HG03060 (cell line): ENCODE results near the gene DONSON.
"Not testable (repeated sequence)": the region's sequence is repeated elsewhere in the genome, so short reads cannot be mapped to it uniquely, and the experiment has no call there.

Source experiments
- ATAC-seq: cut with Tn5 transposase; IDR thresholded peaks from one replicate; pipeline ENCODE4 v1.9.1; 2021; ENCODE audit warnings: low read depth, moderate number of reproducible peaks; ENCODE audit not compliant: unreplicated experiment

Gene DONSON

GRCh38 chr21:33588485-33589335 lies at the start of gene DONSON:
DONSON (minus strand) TSS chr21:33588684; CDS start chr21:33588641, 43 bp downstream.
- peak; percentile 66 for ATAC-seq

- ATAC-seq = no peak
These were observed 45.8 kb upstream of the DONSON start for GRCh38 chr21:33634254-33634653.

GRCh38 chr21:33626151-33626550 lies 37.7 kb upstream of the DONSON start:
- not testable (repeated sequence) for ATAC-seq

GRCh38 chr21:33622253-33622652 lies 33.8 kb upstream of the DONSON start:
- ATAC-seq = no peak

GRCh38 chr21:33619726-33620125 lies 31.2 kb upstream of the DONSON start:
- ATAC-seq = no peak

GRCh38 chr21:33618407-33618806 lies 29.9 kb upstream of the DONSON start:
- no peak for ATAC-seq

- ATAC-seq = not testable (repeated sequence)
These were observed 29.1 kb upstream of the DONSON start for GRCh38 chr21:33617565-33617964.

- no peak for ATAC-seq
These were observed 22.7 kb upstream of the DONSON start for GRCh38 chr21:33611006-33611744.

- ATAC-seq = no peak
These were observed 20.1 kb upstream of the DONSON start for GRCh38 chr21:33608559-33608958.

GRCh38 chr21:33598051-33598450 lies 9.6 kb upstream of the DONSON start:
- no peak for ATAC-seq

GRCh38 chr21:33587792-33588484 lies 546 bp downstream of the DONSON start:
- peak; percentile 19 for ATAC-seq

- ATAC-seq = no peak
These were observed 1.6 kb downstream of the DONSON start for GRCh38 chr21:33586927-33587326.

- ATAC-seq = no peak
These were observed 4.0 kb downstream of the DONSON start for GRCh38 chr21:33584455-33584854.

- ATAC-seq = no peak
These were observed 9.4 kb downstream of the DONSON start for GRCh38 chr21:33578959-33579542.

- ATAC-seq = no peak
These were observed 10.3 kb downstream of the DONSON start for GRCh38 chr21:33578214-33578613.

- not testable (repeated sequence) for ATAC-seq
These were observed 11.7 kb downstream of the DONSON start for GRCh38 chr21:33576741-33577141.

GRCh38 chr21:33572350-33572749 lies 16.1 kb downstream of the DONSON start:
- no peak for ATAC-seq

- ATAC-seq = no peak
These were observed 18.5 kb downstream of the DONSON start for GRCh38 chr21:33569991-33570390.

GRCh38 chr21:33568448-33568847 lies 20.0 kb downstream of the DONSON start:
- no peak for ATAC-seq

- no peak for ATAC-seq
These were observed 20.6 kb downstream of the DONSON start for GRCh38 chr21:33567914-33568313.

GRCh38 chr21:33566514-33566913 lies 22.0 kb downstream of the DONSON start:
- ATAC-seq = no peak
